ENCODE data around the gene CCDC141.

DNA sequence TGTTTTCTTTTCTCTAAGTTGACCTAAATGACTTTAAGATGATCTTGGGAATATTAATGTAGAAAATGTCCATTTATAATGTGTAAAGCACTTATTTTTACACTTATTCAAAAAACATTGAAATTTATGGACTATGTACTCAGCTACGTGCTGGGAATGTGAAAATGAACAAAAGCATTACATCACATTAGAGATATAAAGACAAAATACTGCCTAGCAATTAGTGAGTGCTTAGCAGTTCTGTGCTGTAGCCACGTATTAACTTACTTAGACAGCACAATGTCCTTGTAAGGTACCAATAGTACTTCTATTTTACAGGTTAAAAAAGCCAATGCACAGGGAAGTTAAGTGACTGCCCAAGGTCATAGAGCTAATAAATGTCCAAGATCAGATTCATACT is 138.9 kb downstream of the CCDC141 start:
- TF ChIP-seq CTCF (IDR thresholded peaks at IDR 0.05) (no peak), POLR2A (IDR thresholded peaks at IDR 0.05) (no peak)
